NCI-H1105 (cell line): Measurements from ENCODE around the gene CD300A.

Source experiments
- DNase-seq: peaks from one replicate; lab custom pipeline; 2025; lab: John Stamatoyannopoulos, UW

Gene CD300A

DNA sequence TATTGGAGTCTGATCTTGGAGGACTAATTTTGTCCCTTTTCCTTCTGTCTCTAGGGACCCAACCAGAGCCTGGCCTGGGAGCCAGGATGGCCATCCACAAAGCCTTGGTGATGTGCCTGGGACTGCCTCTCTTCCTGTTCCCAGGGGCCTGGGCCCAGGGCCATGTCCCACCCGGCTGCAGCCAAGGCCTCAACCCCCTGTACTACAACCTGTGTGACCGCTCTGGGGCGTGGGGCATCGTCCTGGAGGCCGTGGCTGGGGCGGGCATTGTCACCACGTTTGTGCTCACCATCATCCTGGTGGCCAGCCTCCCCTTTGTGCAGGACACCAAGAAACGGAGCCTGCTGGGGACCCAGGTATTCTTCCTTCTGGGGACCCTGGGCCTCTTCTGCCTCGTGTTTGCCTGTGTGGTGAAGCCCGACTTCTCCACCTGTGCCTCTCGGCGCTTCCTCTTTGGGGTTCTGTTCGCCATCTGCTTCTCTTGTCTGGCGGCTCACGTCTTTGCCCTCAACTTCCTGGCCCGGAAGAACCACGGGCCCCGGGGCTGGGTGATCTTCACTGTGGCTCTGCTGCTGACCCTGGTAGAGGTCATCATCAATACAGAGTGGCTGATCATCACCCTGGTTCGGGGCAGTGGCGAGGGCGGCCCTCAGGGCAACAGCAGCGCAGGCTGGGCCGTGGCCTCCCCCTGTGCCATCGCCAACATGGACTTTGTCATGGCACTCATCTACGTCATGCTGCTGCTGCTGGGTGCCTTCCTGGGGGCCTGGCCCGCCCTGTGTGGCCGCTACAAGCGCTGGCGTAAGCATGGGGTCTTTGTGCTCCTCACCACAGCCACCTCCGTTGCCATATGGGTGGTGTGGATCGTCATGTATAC, 26.5 kb upstream of the CD300A start:
- no peak for DNase-seq

DNA sequence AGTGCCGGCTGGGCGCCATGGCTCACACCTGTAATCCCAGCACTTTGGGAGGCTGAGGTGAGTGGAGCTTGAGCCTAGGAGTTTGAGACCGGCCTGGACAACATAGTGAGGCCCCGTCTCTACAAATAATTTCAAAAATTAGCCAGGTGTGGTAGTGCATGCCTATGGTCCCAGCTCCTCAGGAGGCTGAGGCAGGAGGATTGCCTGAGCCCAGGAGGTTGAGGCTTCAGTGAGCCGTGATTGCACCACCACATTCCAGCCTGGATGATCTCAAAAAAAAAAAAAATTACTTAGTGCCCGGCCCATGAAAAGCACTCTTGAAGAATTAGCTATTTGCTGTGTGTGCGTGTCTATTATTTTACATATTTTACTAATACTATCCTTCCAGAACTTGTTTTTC, 24.9 kb upstream of the CD300A start:
- DNase-seq, result no peak

DNA sequence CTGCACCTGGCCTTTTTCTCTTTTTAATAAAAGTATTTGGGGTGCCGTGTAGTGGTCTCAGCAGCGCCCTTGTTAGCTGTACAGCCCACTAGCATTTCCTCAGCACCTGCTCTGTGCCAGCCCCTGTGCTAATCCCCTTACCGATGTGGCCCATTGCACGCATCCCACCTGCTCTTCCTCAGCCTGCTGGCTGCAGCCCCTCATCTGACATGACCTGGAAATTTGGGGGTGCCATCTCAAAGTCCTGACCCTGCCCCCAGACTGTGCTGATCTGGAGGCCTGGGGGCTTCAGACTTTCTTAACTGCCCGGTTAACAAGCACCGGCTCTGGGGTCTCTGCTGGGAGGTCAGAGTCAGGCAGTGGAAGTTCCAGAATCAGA, 24.2 kb upstream of the CD300A start:
- no peak for DNase-seq

DNA sequence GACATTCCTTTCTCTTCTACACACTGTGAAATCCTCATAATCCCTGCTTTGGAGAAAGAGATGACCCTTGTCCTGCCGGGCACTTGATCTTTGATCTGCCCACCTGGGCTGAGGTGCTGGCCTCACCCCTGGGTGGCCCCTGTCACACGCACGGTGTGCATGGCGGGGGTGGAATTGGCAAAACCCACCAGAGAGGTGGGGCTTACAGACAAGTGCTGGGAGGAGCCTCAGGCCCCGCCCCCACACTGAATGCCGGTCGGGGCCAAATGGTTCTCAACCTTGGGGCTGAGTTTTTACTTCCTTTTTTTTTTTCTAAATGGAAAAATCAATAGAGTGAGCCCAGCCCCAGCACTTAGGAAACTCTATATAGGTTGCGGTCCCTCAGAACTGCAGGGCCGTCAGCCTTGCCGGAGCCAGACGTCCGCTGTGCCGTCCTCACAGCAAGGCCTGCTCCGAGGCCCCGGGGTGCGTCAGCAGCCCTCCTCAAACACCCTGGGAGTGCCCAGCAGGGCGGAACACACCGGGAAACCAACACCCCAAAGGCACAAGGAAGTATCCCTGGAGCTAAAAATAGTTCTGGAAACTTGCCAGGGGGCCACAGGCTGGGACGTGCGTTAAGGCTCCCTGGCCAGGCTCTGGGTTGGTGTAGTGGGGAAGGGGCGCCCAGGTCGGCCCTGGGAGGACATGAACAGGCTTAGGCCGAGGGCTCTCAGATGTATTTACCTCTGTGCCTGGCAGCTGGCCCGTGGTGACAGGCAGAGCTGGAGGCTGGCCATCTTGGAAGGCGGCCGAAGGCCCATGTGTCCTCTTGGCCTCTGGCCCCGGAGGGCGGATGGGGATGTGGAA, 23.5 kb upstream of the CD300A start:
- DNase-seq, result peak; percentile 59

DNA sequence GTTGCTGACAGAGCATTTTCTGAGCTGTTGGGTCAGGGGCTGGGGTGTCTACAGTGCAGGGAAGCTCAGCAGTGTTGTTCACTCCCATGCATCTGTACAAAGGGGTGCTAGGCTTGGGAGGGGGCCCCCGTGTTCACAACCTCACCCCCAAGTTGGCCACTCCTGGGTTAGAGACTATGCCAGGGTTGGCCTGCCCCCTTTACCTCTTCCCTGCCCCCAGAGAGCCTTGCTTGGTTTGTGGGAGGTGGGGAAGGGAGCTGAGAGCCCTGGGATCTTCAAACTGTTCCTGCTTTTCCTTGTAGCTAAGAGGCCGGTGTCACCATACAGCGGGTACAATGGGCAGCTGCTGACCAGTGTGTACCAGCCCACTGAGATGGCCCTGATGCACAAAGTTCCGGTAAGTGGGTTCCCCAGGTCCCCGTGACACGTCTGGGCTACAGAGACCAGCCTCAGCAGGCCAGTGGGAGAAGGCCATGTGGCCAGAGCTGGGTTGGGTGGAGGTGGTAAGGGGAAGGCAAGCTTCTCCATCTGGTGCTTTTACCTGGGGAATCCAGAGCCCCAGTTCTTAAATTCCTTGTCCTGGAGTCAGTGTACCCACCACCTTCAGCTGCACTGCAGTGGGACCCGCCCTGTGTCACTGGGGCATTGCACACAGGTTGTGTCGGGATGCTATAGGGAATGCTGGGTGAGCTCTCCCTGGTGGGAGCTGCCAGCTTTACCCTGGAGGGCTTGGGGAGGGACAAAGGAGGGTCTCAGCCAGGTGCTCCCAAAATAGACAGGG, 22.7 kb upstream of the CD300A start:
- DNase-seq, result no peak

DNA sequence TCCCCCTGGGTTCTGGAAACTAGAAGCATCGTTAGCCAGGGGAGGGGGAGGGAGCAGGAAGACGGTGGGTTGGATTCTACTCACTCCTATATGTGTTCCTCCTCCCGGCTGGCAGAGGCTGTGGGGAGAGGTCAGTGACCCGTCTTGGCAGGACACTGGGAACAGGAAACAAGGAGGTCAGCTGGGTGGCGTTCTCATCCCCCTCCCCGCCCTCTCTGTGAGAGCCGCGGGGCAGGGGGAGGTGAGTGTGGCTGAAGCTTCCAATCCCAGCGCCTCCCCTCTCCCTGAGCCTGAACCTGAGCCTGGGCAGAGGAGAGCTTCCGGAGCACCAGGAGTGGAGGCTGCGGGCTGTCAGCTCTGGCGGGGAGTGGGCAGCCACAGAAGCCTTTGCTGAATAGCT, 22.0 kb upstream of the CD300A start:
- no peak for DNase-seq

DNA sequence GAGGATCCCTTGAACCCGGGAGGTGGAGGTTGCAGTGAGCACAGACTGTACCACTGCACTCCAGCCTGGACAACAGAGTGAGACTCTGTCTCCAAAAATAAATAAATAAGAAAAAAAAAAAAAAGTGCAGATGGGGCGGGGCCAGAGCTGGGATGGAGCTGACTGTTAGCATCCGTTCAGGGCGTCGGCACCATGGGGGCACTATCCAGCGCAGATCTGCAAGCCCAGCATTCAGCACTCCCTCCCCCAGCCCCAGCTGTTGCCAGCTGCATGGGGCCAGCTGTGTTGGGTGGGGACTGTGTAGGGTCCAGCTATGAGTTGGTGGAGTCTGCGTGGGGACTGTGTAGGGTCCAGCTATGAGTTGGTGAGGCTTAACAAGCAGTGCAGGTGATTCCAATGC, 21.3 kb upstream of the CD300A start:
- no peak for DNase-seq

DNA sequence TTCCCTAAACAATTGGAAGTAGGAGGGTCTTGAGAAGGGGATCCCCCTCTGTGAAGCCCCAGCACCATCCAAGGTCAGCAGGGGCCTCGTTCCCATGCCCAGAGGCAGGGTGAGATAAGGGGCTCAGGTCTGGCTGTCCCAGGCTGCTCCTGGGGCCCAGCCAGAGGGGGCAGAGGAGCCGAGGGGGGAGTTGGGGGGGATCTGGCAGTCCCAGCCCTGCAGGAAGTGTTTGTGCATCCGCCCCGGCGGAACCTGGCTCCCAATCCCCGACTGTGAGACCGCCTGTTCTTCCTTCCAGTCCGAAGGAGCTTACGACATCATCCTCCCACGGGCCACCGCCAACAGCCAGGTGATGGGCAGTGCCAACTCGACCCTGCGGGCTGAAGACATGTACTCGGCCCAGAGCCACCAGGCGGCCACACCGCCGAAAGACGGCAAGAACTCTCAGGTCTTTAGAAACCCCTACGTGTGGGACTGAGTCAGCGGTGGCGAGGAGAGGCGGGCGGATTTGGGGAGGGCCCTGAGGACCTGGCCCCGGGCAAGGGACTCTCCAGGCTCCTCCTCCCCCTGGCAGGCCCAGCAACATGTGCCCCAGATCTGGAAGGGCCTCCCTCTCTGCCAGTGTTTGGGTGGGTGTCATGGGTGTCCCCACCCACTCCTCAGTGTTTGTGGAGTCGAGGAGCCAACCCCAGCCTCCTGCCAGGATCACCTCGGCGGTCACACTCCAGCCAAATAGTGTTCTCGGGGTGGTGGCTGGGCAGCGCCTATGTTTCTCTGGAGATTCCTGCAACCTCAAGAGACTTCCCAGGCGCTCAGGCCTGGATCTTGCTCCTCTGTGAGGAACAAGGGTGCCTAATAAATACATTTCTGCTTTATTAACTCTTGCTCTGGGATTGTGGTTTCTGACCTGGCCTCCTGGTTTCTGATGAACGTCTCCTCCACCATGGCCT, 19.6 kb upstream of the CD300A start:
- DNase-seq, result no peak

DNA sequence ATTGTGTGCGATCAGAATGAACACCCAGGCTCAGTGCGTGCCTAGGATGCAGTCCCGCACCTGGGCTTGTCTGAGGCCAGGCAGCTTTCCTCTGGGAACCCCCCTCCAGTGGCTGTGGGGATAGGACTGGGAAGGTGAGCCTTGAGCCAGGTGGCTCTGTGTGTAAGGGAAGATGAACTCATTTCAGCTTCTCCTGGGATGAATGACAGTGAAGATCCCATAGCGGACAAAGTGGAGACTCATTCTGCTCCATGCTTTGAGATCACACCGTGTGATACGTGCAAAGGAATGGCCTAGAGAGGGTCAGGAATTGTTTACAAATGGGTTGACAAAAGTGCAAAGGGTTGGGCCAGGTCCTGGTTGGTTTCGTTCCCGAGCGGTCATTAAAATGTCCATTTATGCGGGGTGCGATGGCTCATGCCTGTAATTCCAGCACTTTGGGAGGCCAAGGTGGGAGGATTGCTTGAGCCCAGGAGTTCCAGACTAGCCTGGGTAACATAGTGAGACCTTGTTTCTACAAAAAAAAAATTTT, 18.7 kb upstream of the CD300A start:
- no peak for DNase-seq

DNA sequence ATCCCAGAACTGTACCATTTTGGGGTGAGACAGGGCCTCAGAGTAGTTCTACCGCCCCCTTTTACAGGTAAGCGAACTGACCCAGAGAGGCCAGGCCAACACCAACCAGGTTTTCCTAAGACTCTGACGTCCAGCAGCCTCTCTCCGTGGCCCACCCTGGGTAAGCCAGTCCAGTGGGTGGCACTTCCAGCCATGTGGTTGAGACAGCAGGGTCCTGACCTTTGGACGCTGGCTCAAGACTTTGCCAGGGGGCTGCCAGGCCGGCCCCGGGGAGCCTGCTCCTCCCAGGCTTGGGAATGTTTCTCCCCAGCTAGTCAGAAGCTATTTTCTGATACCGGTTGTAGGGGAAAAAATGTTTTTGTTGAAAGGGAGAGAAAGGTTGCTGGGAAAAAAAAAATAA, 17.7 kb upstream of the CD300A start:
- DNase-seq, result no peak

DNA sequence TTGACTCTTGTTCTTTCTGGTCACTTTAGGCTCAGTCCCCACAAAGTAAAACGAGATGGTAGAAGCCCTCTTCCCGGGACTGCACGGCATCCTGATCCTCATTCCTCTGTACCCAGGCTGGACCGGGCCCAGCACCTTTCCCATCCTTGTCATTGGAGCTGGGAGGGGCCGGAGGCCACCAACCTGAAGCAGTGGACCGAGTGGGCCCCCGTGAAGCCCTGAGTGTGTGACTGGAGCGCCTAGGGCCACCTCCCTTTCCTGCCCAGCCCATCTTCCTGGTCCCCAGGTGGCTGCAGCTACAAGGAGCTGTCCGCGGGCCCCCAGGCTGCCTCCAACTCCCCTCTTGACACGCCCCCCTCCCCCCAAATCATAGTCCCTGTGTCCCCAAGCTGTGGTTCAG, 17.1 kb upstream of the CD300A start:
- no peak for DNase-seq

DNA sequence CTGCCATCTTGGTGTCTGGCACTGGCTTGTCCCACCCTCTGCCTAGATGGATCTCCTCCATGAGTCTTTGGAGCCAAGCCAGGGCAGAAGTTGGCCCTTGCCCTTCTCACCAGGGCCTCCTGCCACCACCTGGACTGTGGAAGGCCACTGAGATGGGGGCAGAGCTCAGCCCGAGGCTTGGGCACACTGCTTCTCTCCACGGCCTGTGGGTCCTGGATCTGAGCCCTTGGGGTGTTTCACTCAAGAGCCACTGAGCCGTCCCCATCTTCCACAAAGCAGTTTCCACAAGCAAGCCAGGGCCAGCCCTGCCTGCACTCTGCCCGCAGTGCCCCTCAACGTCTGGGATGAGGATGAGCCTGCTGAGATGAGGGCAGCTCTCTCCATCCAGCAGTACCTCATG, 16.7 kb upstream of the CD300A start:
- DNase-seq, result no peak

DNA sequence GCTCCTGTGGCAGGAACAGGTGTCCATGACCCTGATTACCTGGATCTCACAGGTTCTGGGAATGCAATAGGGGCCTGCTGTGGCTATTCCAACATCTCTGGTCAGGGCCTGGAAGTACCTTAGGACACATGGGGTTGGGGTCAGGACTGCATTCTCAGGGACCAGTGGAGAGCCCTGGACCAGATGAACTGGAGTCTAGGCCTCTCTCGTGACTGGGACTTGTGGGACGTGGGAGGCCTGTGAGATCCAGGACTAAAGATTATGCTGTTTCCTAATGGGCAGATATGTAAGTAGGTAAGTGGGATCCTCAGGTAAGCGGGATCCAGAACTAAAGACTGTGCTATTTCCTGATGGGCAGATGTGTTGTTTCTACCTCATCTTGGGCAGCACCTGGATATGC, 16.2 kb upstream of the CD300A start:
- no peak for DNase-seq

DNA sequence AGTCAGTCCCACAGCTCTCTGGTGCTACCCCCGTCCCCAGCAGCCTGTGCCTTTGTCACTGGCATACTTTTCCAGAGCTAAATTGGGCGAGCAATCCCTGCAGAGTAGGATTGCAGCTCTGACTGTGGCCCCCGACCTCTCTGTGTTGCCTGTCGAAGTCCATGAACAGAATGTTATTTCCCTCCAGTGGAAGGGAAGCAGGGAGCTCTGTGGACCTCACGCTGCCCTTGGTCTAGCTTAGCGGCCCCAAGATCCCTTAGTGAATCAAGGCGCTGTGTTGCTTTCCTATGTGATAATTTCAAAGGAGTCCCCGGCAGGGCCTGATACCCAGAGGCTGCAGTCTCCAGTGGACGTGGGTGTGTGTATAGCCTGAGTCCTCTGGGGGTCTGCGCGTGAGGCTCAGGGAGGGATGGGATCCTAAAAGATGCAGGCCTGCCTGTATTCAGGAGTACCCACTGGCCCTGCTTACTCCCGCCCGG, 15.5 kb upstream of the CD300A start:
- no peak for DNase-seq

DNA sequence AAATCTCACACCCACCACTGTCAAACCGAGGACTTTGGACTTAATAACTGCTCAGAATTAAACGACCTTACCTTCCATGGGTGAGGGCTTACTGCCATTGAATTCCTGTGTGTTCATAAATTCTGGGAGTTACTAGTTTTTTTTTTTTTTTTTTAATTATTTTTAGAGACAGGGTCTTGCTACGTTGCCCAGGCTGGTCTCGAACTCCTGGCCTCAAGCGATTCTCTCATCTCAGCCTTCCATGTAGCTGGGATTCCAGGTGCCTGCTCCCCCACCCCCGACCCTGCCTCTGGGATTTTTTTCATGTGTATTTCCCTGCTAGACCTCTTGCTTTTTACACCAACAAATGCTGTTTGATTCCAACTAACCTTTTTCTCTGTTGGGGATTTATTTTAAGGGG, 14.9 kb upstream of the CD300A start:
- no peak for DNase-seq

DNA sequence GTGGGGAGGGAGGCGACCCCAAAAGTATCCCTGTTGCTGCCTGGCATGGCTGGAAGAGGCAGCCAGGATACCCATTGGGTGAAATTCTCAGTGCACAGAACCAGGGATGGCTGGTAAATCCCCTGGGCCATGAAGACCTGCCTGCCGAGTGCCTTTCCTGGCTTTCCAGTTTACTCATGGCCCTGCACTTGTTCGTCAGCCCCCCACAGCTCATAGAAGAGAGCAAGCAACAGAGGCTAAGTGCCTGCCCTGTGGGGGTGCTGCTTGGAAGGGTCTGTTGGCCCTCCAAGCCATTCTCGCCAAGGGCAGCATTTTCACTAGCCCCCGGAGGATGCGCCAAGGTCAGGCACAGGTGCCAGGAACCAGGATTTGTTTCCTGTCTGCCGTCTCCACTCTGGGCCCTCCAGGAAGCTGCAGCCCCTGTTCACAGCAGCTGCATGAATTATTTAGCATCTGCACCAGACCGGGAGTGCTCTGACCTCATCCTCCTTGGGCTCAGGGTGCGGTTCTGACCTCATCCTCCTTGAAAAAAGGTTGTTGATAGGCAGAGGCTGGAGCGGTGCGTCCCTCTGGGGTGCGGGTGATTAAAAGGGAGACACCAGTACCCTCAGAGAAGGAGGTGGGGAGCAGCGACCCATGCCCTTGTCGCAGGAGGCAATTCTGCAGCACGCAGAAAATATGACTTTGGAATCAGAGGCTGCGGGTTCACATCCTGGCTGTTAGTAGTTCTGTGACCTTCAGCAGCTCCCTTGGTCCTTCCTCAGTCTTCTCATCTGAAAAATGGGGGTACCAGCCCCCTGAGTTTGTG, 14.2 kb upstream of the CD300A start:
- no peak for DNase-seq

DNA sequence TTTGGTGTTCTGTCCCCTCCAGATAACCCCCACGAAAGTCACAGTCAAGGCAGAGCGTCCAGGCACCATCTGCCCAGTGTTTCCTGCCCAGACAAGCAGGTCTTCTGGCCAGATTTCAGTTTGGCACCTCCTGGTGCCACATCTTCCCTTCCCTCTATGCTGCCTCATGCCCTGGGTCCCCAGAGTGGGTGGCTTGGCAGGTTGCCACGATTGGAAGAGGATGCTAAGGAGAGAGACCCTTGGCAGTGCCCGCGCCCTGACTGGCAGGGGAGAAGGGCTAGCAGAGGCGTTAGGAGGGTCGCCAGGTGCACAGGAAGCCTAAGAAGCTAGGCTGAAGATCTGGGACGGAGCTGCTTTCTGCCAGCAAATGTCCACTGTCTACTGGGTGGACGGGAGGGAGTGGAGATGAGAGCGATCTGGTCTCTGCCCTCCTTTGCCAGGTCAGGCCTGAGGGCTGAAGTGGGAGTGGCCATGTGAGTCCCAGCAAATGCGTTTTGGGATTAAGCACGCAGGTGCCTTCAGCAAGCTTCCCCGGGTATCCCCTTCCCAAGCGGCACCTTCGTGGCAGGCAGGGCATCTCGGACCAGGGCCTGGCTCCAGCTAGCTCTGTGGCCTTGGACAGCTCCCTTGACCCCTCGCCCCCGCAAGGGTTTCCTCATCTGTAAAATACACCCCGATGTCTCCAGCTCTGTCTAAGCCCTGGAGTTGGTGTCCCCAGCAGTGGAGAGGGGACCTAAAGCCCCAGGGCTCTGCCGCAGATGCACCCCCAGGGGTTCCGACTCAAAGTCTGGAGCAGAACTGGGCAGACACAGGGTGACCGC, 13.4 kb upstream of the CD300A start:
- no peak for DNase-seq

DNA sequence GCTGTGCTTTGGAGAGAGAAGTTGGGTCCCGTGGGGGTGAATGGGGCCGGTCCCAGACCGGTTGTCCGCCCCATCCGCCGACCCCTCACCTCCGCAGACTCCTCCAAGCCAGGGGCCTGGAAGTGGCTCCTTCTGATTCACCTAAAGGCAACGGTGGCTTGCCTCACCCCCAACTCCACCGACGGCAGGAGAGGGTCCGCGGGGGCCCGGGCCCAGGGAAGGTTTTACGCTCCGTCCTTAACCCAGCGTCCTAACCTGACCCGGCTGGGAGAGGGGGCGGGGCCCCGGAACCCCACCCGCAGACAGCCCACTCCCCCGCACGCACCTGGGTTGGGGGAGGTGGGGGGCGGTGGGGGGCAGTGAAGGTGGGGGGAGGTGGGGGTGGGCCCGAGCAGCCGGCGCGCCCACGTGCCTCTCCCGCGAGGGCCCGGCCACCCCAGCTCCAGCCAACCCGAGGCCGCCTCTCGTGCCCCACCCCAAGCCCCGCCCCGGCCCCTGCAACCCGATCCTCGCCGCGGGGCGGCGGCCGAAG, 12.7 kb upstream of the CD300A start:
- peak; percentile 83 for DNase-seq
